T-cell (primary cell): ENCODE measurements around the gene CDK11A. TPM values are rescaled to one million over a fixed set of nuclear protein-coding genes. Genes with fewer than 3 reads are reported as not detected.

Experiments used
- ATAC-seq, 4 experiments: fragments of 200-7000 bp in 3 of 4; fragments of 150-1000 bp in 1 of 4; cut with Tn5 transposase; replicated peaks in 1 of 4; 1 replicate in 3 of 4; 2 replicates in 1 of 4; pipeline ENCODE4 v1.10.0; 2021; ENCODE audit warnings: moderate library complexity in 3 of 4, mild to moderate bottlenecking in 2 of 4, moderate number of reproducible peaks in 1 of 4
- CTCF ChIA-PET, 2 donors: fragments of 300-600 bp; sonication (Branson Sonifier 250); formaldehyde crosslinking; loops; one replicate each; lab custom pipeline; 2022; ENCODE audit warnings: antibody characterized with exemption in 2 of 2; lab: Charles Lee
- POLR2A ChIA-PET, 2 donors: fragments of 300-600 bp; sonication (Branson Sonifier 250); formaldehyde crosslinking; loops; one replicate each; lab custom pipeline; 2022; ENCODE audit warnings: antibody characterized with exemption in 2 of 2; lab: Charles Lee
- DNase-seq, 35 experiments: peaks; one replicate each; pipeline versions ENCODE4 v3.0.0 to v3.0.0-alpha.2; 2013 to 2023
- H3K27ac ChIP-seq: one replicate; pipeline ENCODE4 v1.5.1; 2013; ENCODE audit warnings: low read length
- H3K27me3 ChIP-seq, 2 experiments: replicated peaks in 1 of 2; 1 replicate in 1 of 2; 2 replicates in 1 of 2; pipeline versions ENCODE4 v1.6.1 to v1.7.0; 2013; ENCODE audit warnings: low read length in 1 of 2, mixed read lengths in 1 of 2; ENCODE audit not compliant: control insufficient read depth in 2 of 2, insufficient read depth in 2 of 2; ENCODE audit errors: extremely low read depth in 1 of 2
- H3K36me3 ChIP-seq, 2 donors: 1 replicate in 1 of 2; 2 replicates in 1 of 2; pipeline versions ENCODE4 v1.6.1 to v1.7.0; 2013; ENCODE audit warnings: low read length in 1 of 2; ENCODE audit not compliant: control insufficient read depth in 2 of 2, insufficient read depth in 1 of 2; ENCODE audit errors: extremely low read depth in 1 of 2
- H3K4me1 ChIP-seq, 2 experiments: 1 replicate in 1 of 2; 2 replicates in 1 of 2; pipeline versions ENCODE4 v1.6.1 to v1.7.0; 2013; ENCODE audit warnings: low read length in 2 of 2, mixed read lengths in 1 of 2; ENCODE audit not compliant: insufficient read depth in 2 of 2, control insufficient read depth in 1 of 2; ENCODE audit errors: extremely low read depth in 1 of 2
- H3K4me3 ChIP-seq, 2 donors: 1 replicate in 1 of 2; 2 replicates in 1 of 2; pipeline versions ENCODE4 v1.5.1 to v1.7.0; 2013; ENCODE audit warnings: mild to moderate bottlenecking in 2 of 2, low read length in 1 of 2, moderate library complexity in 1 of 2; ENCODE audit not compliant: control insufficient read depth in 1 of 2; ENCODE audit errors: extremely low read depth in 1 of 2
- H3K9me3 ChIP-seq: 2 replicates; pipeline ENCODE4 v1.7.0; 2013
- H3K27ac Mint-ChIP-seq, 2 donors: one replicate each; pipeline ENCODE4 v1.8.0; 2020 to 2021; ENCODE audit warnings: mild to moderate bottlenecking in 2 of 2, mixed read lengths in 2 of 2
- H3K27me3 Mint-ChIP-seq, 2 donors: one replicate each; pipeline ENCODE4 v1.8.0; 2021 to 2022; ENCODE audit warnings: mixed read lengths in 2 of 2
- H3K36me3 Mint-ChIP-seq: one replicate; pipeline ENCODE4 v1.8.0; 2021; ENCODE audit warnings: mixed read lengths
- H3K4me1 Mint-ChIP-seq, 3 donors: one replicate each; pipeline ENCODE4 v1.8.0; 2020 to 2022; ENCODE audit warnings: mixed read lengths in 3 of 3, mild to moderate bottlenecking in 1 of 3
- H3K4me3 Mint-ChIP-seq, 3 donors: one replicate each; pipeline ENCODE4 v1.8.0; 2020 to 2022; ENCODE audit warnings: mild to moderate bottlenecking in 3 of 3, mixed read lengths in 3 of 3, moderate library complexity in 3 of 3
- H3K9me3 Mint-ChIP-seq, 3 donors: one replicate each; pipeline ENCODE4 v1.8.0; 2020 to 2022; ENCODE audit warnings: mixed read lengths in 3 of 3
- WGBS: methylation state at CpG from one replicate; pipeline ENCODE4 v1.1.5; 2013; ENCODE audit warnings: missing lambda C conversion rate; ENCODE audit not compliant: insufficient coverage; 5-methylcytosine and 5-hydroxymethylcytosine counted together
- total RNA-seq, 35 experiments: library from RNA in 6 of 35; stranded (reverse) in 6 of 35; fragments of 120-200 nt in 1 of 35; gene quantifications; one replicate each; pipeline versions ENCODE4 v1.2.1 to v1.2.4 and lab custom pipeline; 2013 to 2026

The CDK11A gene
- total RNA-seq, 5 donors from 2014 or later (not counting 1 experiment from before 2014, with no cell fraction given): 109 to 243 (median 182) TPM

DNA sequence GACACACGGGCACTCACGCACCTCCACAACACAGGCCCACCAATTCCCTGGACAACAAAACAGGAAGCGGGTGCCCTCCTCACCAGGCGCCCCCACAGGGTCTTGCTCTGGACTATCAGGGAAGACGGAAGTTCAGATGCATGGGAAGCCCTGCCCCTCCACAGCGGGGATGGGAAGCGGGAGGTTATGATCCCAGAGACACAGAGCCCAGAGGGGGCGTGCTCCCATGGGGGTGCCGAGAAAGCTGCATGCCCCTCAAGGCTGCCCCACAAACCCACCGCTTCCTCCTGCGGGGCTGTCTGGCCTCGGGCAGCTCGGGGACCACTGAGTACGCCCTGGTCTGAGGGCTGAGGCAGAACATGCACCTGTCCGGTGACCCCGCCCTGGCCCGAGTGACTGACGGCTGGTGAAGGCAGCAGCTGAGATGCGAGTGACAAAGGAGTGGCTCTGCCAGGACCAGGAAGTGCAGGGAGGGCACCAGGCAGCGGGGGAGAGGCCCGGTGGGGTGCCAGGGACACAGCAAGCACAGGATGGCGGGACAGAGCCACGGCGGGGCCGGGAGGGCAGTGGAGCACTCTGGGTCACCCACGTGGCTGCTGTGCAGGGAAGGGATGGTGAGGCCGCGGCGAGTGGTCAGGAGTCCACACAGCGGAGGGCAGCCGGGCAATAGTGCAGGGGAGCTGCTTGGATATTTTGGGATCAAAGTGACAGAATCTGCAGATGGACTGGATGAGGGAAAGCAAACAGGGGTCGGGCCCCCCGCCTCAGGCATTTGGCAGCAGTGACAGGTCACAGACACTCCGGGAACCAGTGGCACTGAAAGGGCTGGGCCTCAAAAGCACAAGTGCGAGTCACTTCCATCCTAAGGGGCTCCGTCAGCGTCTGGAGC is 35.5 kb upstream of the CDK11A start:
- H3K36me3 ChIP-seq: peaks cover 53 to 76% of the 10 kb centered on the region in 2 donors
- WGBS: 94% methylated on average over 32 of the region's 37 CpGs
- Mint-ChIP-seq H3K36me3 (peaks cover 23% of the 10 kb centered on the region), H3K4me1 (no peaks in the 10 kb centered on the region), H3K9me3 (no peaks in the 10 kb centered on the region), H3K4me3 (no peak overlapping the region), H3K27me3 (no peaks in the 10 kb centered on the region), H3K27ac (no peak overlapping the region)
- ATAC-seq (no peak), DNase-seq (no peak)
- no peaks in the 10 kb centered on the region for H3K27me3 ChIP-seq
- H3K9me3 ChIP-seq: no peaks in the 10 kb centered on the region
- H3K27ac ChIP-seq: no peak overlapping the region
- ChIA-PET CTCF (no interaction called here), POLR2A (no interaction called here)
- no peak overlapping the region for H3K4me3 ChIP-seq
- H3K4me1 ChIP-seq: no peaks in the 10 kb centered on the region

DNA sequence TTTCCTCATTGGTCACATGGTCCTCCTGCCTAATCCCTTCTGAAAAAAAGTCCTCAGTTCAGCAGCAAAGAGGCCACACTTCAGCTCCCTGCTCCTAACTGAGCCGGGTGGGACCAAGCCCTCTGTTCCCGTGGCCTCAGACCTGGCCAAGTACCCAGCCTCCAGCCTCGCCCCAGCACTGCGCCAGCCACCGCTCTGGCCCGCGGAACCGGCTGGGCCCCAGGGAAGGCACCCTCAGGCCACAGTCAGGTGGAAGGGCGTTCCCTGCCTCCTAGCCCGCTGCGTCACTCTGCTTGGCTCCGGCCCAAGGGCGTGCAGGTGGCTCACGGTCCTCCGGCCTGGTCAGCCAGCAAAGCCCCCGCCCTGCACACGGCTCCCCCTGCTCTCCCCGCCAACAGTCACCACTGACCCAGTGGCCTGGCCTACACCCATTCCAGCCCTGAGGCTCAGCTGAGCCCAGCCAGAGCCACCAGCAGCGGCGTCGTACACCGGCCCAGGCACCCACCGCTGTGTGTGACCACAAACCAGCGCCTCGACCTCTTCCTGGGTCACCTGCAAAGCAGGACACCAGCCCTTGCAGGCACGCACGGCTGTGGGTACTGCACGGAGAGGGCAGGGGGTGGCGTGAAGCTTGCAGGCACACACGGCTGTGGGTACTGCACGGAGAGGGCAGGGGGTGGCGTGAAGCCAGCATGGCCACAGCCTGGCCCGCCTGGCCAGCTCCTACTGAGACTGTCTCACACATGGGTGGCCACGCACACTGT is 34.7 kb upstream of the CDK11A start:
- Mint-ChIP-seq H3K4me1 (no peaks in the 10 kb centered on the region), H3K4me3 (no peak overlapping the region), H3K9me3 (no peaks in the 10 kb centered on the region), H3K27me3 (no peaks in the 10 kb centered on the region), H3K27ac (no peak overlapping the region), H3K36me3 (peaks cover 18% of the 10 kb centered on the region)
- ATAC-seq: no peak
- Histone ChIP-seq H3K4me3 (no peak overlapping the region), H3K9me3 (no peaks in the 10 kb centered on the region), H3K4me1 (no peaks in the 10 kb centered on the region), H3K36me3 (peaks cover 55 to 72% of the 10 kb centered on the region in 2 donors), H3K27ac (no peak overlapping the region), H3K27me3 (no peaks in the 10 kb centered on the region)
- ChIA-PET CTCF (no interaction called here), POLR2A (no interaction called here)
- no peak for DNase-seq
- WGBS: 91% methylated on average over 34 of the region's 34 CpGs

DNA sequence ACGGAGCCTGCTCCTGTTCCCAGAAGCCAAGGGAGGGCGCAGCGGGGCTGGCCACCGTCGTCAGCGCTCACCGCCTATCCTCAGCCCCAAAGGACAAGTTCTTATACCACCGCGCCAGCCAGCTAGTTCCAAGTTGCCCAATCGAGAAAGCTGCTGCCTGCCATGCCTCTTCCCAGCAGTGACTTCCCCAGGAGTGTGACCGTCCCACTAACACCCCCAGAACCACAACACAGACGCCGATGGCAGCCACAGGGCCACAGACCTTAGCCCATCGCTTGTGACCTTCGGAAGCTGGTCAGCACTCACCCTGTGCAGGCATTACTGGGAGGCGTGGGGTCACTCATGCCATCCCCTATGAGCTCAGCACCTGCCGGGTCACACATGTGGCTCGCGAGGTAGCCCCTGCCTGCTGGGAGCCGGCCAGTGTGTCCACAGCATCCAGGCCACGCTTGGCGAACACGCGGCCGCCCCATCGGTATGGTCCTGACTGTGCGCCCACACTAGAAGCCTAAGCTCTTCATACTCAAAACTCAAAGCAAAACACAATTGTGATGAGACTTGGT is 34.0 kb upstream of the CDK11A start:
- Histone ChIP-seq H3K4me3 (no peak overlapping the region), H3K27me3 (no peaks in the 10 kb centered on the region), H3K36me3 (peaks cover 59 to 75% of the 10 kb centered on the region in 2 donors), H3K27ac (no peak overlapping the region), H3K9me3 (no peaks in the 10 kb centered on the region), H3K4me1 (no peaks in the 10 kb centered on the region)
- no peaks in the 10 kb centered on the region for H3K27me3 Mint-ChIP-seq
- DNase-seq (no peak), ATAC-seq (no peak)
- no peak overlapping the region for H3K4me3 Mint-ChIP-seq
- POLR2A ChIA-PET: no interaction called here
- 90% methylated on average over 13 of the region's 27 CpGs for WGBS
- no peak overlapping the region for H3K27ac Mint-ChIP-seq
- H3K4me1 Mint-ChIP-seq: no peaks in the 10 kb centered on the region
- H3K36me3 Mint-ChIP-seq: peaks cover 18% of the 10 kb centered on the region
- no peaks in the 10 kb centered on the region for H3K9me3 Mint-ChIP-seq
- CTCF ChIA-PET: no interaction called here

DNA sequence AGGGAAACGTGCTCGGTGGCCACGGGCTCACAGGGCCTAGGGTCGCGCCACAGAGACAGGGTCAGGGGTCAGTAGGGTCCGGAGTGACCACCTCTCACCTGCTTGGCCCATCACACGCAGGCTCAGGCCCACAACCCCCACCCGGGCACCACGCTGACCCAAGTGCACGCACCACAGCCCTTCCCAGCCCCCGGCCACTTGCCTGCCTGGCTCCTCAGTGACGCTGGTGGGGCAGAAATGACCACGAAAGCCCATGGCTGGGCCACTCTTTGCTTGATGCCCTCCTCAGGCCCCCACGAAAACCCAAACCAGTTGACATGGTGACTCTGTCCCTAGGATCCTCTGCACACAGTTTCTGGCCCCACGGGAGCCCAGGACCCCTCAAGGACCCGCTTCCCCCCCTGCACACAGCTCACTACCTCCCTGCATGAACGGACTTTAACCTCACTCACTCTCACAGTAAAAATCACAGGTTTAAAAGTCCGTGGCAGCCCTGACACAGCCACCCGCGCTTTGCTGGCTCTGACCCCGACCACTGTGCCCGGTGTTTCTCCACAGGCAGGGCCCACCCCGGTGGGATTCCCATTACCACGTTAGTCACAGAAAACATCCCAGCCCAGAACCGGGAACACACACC is 33.4 kb upstream of the CDK11A start:
- Histone ChIP-seq H3K4me3 (no peak overlapping the region), H3K9me3 (no peaks in the 10 kb centered on the region), H3K27me3 (no peaks in the 10 kb centered on the region), H3K4me1 (no peaks in the 10 kb centered on the region), H3K27ac (no peak overlapping the region), H3K36me3 (peaks cover 55 to 75% of the 10 kb centered on the region in 2 donors)
- ChIA-PET POLR2A (no interaction called here), CTCF (no interaction called here)
- H3K9me3 Mint-ChIP-seq: no peaks in the 10 kb centered on the region
- no peak overlapping the region for H3K4me3 Mint-ChIP-seq
- WGBS: 97% methylated on average over 23 of the region's 25 CpGs
- H3K27me3 Mint-ChIP-seq: no peaks in the 10 kb centered on the region
- H3K27ac Mint-ChIP-seq: no peak overlapping the region
- no peaks in the 10 kb centered on the region for H3K4me1 Mint-ChIP-seq
- DNase-seq: no peak
- H3K36me3 Mint-ChIP-seq: peaks cover 18% of the 10 kb centered on the region
- no peak for ATAC-seq

DNA sequence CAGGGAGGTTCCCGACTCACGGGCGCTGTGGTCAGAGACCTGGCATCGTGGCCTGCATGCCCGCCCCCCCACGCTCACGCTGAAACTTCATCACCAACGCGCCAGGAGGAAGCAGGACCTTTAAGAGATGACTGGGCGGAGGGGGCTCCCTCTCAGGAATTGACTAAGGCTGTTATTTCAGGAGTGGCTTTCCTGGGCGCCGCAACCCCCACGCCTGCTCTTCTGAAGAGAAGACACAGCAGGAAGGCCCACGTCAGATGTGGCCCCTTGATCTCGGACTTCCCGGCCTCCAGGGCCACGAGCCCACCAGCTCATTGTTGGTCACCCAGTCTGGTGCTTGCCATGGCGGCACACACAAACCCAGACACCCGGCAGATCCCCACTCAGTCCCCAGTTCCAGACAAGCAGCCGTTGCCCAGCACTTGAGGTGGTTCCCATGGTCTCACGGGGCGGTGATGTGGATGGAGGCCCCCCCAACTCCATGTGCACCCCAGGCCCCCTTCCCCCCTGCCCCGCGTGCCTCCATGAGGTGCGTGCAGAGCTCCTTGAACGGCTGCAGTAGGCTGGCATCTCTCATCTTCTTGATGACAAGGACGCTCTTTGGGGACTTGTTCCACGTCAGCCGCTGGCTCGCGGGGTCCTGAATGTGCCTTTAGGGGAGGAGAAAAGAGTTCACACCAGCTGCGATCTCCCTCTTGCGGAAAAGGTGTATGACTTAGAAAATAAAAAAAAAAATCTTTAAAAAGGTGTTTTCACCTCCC is 32.7 kb upstream of the CDK11A start:
- Mint-ChIP-seq H3K27ac (no peak overlapping the region), H3K9me3 (no peaks in the 10 kb centered on the region), H3K4me1 (no peaks in the 10 kb centered on the region), H3K4me3 (no peak overlapping the region), H3K27me3 (no peaks in the 10 kb centered on the region), H3K36me3 (peaks cover 17% of the 10 kb centered on the region)
- H3K27me3 ChIP-seq: no peaks in the 10 kb centered on the region
- POLR2A ChIA-PET: interaction anchor here in 1 of 2 donors (0.6 kb wide), 1 partner anchor 9 kb away, joined by 8 read pairs; no protein-coding TSS in a partner anchor
- no peaks in the 10 kb centered on the region for H3K9me3 ChIP-seq
- CTCF ChIA-PET: no interaction called here
- ATAC-seq (no peak), DNase-seq (no peak)
- H3K4me1 ChIP-seq: no peaks in the 10 kb centered on the region
- 92% methylated on average over 19 of the region's 33 CpGs for WGBS
- peaks cover 58 to 68% of the 10 kb centered on the region in 2 donors for H3K36me3 ChIP-seq
- no peak overlapping the region for H3K4me3 ChIP-seq
- H3K27ac ChIP-seq: no peak overlapping the region
